A204.1 (cell line): ENCODE results near the gene EML3.
"Not testable (repeated sequence)": the region's sequence is repeated elsewhere in the genome, so short reads cannot be mapped to it uniquely, and the experiment has no call there.

ENCODE experiments used
- FAIRE-seq: peaks from 2 replicates; lab custom pipeline; 2012; peaks lifted over from hg19 to GRCh38; lab: Jason Lieb, UNC

Gene EML3, protein sequence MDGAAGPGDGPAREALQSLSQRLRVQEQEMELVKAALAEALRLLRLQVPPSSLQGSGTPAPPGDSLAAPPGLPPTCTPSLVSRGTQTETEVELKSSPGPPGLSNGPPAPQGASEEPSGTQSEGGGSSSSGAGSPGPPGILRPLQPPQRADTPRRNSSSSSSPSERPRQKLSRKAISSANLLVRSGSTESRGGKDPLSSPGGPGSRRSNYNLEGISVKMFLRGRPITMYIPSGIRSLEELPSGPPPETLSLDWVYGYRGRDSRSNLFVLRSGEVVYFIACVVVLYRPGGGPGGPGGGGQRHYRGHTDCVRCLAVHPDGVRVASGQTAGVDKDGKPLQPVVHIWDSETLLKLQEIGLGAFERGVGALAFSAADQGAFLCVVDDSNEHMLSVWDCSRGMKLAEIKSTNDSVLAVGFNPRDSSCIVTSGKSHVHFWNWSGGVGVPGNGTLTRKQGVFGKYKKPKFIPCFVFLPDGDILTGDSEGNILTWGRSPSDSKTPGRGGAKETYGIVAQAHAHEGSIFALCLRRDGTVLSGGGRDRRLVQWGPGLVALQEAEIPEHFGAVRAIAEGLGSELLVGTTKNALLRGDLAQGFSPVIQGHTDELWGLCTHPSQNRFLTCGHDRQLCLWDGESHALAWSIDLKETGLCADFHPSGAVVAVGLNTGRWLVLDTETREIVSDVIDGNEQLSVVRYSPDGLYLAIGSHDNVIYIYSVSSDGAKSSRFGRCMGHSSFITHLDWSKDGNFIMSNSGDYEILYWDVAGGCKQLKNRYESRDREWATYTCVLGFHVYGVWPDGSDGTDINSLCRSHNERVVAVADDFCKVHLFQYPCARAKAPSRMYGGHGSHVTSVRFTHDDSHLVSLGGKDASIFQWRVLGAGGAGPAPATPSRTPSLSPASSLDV

DNA sequence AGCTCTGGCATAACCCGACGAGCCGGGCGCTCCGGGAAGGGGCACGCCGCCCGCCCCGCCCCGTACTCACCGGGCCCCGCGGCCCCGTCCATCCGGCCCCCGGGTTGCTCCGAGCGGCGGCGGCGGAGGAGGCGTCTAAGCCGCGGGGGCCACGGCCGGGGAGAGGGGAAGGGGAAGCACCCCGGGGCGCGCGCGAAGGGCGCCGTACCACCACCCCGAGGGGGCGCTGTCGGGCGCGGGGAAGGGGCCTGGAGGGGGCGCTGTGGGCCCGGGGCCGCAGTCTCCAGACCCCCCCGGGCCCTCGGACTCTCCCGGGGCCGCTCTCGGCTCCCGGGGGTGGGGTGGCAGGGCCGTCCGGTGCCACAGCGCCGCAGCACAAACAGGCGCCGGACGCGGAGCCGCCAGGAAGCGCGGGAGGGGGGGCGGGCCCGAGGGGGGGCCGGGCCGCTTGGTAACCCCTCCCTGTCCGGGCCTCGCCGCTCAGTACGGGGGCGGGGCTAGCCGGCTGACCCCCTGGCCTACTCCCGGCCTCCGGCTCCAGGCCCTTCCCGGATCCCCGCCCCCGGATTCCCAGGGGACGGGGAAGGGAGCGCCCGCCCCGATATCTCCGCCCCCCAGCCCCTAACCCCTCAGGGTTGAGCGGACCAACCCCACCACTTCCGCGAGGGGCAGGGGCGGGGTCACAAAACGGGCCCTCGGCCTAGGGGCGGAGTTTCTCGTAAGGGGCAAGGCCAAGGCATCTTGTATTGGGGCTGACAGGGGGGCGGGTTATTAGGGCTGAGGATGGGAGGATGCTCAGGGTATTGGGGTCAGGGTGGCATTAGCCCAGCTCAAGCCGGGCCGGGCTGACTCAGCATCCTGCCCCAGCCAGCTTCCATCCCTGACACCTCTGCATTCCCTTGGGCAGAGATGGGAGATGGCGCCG is at the start of gene EML3, which contains the start of gene ROM1:
Gene EML3 (minus strand): TSS at position 410 of the 925 bp plus-strand sequence. CDS start 318 bp downstream, at position 92.
Gene ROM1 (plus strand): TSS at position 892 of the 925 bp plus-strand sequence. CDS start 25 bp downstream, at position 917.
- no peak for FAIRE-seq

DNA sequence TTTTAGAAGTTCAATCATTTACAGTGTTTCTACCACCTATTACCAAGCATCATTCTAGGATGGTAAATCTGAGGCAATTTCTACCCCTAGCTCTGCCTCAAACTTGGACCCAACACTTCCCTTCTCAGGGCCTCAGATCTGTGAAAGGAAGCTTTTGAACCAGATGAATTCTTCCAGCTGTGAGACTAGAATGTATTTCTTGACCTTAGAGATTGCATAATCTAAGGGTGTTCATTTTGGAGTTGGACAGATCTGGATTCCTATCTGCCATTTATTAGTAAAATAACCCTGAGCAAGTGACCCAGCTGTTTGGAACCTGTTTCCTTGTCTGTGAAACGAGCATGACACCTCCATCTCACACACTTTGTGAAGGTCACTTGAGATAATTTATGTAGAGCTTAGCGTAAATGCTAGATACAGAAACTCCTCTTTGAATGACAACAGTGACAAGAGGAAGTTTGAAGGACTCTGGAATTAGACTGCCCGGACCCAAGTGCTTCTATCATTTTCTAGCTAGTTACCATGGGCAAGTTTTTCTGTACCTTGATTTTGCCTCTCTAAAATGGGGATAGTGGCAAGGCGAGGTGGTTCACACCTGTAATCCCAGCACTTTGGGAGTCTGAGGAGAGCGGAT is 44.3 kb upstream of the EML3 start:
- FAIRE-seq = no peak

DNA sequence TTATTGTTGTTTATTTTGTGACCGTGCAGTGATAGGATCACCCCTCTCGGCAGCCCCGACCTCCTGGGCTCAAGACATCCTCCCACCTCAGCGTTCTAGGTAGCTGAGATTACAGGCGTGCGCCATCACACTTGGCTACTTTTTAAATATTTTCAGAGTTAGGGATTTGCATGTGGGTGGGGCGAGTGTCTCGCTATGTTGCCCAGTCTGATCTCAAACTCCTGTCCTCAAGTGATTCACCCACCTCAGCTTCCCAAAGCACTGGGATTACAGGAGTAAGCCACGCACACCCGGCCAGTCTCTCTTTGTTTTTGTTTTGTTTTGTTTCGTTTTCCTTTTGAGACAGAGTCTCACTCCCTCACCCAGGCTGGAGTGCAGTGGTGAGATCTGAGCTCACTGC is 41.7 kb upstream of the EML3 start:
- no peak for FAIRE-seq

DNA sequence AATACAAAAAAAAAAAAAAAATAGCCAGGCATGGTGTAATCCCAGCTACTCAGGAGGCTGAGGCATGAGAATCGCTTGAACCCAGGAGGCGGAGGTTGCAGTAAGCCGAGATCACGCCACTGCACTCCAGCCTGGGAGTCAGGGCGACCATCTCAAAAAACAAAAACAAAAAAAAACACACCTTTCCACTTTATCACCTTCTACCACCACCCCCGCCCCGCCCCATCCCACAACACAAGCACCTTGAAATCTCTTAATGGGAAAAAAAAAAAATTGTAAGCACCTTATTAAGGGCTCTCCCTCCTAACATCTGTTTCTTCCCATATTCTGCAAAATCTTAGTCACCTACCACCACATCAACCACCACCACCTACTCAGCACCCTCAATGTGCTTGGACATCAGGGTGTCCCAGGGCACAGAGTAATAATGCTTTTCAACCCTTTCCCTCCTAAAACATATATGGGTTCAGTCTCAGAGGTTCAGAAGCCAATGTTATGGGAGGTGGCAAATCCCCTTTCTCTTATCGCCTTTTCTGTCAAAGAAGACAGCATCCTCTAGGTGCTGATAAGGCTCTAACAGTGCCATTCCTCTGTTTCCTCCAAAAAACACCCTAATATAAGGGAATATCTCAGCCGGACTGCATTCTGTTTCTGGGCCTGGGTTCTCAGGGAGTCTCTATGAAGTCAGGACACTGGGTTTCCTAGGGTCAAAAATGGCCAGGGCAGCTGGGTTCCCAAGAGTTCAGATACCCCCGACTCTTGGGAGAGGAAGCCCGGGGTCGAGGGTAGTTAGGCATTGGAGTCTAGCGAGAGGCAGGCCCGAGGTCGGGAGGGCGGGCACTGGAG is 39.8 kb upstream of the EML3 start:
- FAIRE-seq = no peak

DNA sequence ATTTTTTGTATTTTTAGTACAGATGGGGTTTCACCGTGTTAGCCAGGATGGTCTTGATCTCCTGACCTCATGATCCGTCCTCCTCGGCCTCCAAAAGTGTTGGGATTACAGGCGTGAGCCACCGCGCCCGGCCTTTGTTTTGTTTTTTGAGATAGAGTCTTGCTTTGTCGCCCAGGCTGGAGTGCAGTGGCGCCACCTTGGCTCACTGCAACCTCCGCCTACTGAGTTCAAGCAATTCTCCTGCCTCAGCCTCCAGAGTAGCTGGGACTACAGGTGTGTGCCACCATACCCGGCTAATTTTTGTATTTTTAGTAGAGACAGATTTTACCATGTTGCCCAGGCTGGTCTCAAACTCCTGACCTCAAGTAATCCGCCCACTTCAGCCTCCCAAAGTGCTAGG is 37.7 kb upstream of the EML3 start:
- not testable (repeated sequence) for FAIRE-seq

DNA sequence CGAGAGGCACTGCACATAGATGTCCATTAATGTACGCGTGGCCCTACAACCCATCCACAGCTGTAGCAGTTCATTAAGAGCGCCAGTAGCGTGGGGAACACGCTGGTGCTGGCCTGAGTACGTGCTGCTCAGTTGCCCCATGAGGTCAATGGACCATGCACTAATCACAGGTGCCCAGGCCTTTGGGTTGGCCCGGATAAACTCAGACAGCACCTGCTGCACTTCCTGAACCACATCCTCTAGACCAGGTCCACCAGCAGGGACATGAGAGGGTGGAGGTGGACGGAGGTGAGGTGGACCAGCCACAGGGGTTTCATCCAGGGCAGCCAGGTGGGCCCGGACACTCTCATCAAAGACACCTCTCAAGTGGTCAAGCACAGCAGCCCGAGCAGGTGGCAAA is 36.9 kb upstream of the EML3 start:
- no peak for FAIRE-seq

DNA sequence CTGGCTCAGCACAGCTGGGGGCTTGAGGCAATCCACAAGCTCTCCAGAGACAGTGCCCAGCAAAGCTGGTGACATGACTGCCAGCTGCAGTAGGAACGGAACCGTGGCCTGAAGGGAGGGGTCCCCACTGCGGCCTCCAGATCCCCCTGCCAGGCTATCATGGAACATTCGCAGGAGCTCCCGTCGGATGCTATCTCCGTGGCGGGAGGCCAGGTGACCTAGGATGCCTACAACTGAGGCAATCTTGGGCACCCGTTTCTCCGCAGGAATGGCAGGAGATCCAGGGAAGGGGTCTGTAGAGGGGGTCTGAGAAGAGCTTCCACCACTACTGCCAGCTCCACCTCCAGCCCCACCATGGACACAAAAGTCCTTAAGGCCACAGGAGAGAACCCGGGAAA is 36.4 kb upstream of the EML3 start:
- FAIRE-seq = no peak

DNA sequence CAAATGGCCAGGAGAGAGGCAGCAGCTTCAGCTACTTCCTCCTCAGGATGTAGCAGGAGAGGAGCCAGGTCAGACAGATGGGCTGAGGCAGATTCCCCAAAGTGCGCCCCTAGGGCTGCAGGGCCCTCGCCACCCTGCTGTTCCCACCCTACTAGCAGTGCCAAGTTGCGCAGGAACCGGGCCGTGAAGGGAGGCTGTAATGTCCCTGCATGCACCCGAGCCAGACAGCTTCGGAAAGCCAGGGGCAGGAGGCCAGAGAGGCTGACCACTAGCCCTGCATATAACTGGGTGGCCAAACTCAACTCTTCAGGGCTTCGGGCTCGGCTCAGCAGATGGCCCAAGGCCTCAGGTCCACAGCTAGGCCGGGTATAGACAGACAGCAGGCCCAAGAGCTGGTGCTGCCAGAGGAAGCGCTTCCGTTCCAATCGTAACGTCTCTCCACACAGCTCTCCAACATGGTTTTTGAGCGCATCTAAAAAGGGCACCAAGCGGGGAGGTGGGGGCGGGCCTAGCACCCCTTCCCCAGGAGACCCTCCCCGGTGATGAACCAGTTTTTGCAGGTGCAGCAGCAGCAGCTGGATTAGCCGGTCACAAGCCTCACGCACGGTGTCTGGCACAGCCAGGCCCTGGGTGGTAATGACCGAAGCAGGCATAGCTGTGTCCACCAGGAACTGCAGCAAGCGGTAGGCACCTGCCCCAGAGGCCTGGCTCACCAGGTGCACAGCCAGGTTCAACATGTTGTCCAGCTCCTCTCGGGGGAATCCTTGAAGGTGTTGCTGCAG is 35.8 kb upstream of the EML3 start:
- FAIRE-seq = no peak

DNA sequence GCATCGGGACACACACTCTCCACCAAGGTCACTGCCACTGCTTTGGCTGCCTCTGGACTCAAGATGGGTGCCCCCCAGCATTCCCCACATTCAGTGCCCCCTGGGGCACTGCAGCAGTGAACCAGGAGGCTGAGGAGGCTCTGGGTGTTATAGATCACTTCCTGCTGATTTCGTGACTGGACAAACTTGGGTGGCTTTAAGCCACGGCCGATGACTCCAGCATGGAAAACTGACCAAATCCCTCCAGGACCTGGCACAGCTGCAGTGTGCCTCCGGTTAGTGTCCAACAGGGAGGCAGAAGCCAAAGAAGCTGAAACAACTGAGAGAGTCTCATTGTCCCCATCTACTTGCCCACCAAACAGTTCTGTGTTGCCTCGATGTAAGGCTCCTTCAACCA is 35.0 kb upstream of the EML3 start:
- no peak for FAIRE-seq

DNA sequence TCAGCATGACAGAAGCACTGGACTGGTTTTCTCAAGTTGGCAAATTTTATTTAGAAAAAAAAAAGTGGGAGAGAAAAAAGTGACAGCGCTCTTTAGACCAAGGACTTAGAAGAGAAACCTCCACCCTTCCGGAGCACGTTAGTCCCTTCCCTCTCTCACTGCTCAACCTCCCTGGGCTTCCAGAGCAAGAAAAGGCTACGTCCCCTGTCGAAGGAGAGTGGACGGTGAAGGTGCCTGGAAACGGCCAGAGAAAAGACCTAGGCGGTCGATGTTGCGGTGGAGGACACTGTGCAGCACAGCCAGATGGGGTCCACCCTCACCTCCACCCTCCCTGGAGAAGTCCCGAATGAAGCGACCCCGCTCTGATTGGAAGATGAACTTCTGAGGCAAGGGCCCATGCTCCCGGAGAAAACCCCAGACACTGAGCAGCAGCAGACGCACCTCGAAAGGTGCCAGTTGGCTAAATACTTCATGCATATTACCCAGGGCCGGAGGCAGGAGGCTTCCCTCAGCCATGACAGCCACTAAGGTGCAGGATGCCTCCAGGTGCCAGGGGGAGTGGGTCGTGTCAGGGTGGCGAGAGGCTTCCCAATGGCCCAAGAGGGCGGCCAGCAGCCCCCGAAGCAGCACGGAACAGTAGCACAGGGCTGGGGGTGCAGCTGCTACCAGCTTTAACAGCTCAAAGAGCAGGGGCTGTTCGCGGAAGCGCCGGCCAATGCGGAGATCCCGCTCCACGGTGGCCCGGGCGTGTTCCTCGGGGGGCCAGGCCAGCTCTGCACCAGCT is 34.4 kb upstream of the EML3 start:
- no peak for FAIRE-seq

DNA sequence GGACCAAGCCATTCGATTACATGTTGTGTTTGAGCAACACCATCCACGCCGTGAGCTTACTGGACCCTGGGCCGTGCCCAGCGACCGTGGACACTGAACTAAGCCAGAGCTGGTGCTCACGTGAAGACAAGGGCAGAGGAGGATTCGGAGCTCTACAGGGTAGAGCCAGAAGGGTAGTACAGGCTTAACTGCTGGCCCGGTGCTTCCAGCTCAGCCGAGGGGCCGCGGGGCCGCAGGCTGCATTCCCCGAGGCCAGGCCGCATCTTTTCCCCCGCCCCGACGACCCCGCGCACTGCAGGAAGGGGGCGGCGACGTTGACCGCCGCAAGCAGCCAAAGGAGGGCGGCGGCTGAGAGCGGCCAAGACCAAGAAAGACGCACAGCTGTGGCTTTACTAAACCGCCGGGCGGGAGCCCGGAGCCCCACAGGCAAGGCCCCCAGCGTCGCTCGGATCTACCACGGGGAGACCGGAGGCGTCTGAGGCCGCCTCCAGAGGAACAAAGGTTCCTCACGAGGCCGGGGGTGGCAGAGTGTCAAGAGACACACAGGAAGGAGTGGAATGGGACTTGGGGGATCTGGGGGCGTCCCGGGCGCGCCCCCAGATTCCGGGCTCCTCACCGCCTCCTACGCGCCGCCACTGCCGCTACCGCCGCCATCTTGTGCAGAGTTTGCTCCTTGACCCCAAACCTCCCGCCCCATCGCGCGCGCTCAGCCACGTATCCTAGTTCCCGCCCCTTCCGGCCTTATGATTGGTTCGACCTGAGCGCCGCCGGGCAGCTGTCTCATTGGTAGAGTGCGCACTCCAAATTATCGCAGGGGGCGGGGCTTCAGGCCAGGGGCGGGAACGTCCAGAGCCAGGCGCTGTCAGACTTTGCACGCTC is 33.6 kb upstream of the EML3 start, which contains the start of gene GANAB:
Gene GANAB (minus strand): TSS at position 668 of the 879 bp plus-strand sequence. CDS start 14 bp downstream, at position 654.
- peak; percentile 95 for FAIRE-seq

DNA sequence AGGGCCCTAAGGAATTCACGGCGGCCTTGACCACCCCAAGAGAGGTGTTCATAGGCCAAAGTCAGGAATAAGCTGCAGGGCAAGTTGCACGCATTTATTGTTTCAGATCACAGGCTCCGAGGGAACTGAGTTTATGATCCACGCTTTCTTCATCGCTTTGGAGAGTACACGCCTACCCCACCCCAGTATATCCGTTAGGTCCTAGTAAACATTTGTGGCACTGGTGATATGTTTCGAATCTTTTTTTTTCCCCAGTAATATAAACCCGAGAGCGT is 33.0 kb upstream of the EML3 start:
- no peak for FAIRE-seq

DNA sequence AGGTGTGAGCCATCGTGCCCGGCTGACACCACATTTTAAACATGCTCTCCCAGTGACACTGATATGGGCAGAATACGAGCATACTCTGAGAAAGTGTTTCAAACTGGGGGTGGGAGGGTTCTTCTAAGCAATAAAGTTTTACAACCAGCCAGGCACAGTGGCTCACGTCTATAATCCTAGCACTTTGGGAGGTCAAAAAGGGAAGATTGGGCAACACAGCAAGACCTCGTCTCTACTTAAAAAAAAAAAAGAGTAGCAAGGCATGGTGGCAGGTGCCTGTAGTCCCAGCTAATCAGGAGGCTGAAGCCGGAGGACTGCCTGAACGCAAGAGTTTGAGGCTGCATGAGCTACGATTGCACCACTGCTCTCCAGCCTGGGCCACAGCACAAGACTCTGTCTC is 31.6 kb upstream of the EML3 start:
- FAIRE-seq = no peak

DNA sequence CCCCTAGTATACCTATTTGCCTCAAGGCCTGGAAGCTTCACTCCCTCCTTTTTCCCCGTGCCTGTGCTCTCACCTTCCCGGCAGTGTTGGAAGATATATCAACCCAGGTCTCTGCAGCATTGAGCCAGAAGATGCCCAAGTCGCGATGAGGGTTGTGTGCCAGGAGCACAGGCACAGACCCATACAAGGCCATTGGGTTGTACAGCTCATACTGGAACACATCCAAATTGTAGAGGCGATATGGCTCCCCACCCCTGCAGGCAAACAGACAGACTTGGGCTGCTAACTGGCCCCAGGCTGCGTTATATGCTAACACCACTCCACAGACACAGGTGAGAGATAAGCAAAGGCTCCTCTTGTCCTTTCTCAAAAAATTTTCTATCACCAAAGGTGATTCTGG is 19.9 kb upstream of the EML3 start:
- no peak for FAIRE-seq

DNA sequence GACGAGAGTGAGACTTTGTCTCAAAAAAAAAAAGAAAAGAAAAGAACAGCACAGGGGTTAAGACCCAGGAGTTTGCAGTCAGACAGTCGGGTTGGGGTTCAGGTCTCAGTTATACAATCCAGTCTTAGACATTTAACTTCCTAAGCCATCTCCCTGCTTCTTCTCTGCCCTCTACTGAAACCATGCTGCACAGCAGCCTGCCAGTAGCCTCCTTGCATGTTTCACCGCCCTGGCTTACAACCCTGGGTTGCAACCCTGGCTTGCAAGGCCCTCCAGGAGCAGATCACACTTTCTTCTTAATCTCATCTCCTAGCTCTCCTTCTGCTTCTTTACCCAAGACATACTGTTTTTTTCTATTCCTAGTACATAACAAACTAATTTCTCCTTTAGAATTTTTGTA is 15.1 kb upstream of the EML3 start:
- no peak for FAIRE-seq

DNA sequence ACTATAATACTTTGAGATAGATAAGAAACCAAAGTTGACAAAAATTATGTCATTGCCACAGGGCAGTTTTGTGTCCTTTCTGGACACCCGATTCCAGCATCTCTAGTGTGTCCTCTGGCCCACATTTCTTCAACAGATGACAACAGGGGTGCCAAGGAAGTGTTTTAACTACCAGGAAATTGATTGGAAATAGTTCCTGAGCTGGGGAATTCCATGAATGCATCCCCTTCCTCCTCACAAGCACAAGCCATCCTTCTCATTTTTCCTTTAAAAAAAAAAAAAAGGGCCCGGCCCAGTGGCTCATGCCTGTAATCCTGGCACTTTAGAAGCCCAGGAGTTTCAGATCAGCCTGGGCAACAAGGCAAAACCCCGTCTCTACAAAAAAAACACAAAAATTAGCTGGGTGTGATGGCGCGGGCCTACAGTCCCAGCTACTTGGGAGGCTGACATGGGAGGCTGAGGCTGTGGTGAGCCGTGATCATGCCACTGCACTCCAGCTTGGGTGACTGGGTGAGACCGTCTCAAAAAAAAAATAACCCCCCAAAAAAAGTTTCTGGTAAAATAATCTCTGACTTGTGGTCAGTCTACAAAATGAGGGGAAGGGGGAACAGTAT is 10.0 kb upstream of the EML3 start:
- no peak for FAIRE-seq

DNA sequence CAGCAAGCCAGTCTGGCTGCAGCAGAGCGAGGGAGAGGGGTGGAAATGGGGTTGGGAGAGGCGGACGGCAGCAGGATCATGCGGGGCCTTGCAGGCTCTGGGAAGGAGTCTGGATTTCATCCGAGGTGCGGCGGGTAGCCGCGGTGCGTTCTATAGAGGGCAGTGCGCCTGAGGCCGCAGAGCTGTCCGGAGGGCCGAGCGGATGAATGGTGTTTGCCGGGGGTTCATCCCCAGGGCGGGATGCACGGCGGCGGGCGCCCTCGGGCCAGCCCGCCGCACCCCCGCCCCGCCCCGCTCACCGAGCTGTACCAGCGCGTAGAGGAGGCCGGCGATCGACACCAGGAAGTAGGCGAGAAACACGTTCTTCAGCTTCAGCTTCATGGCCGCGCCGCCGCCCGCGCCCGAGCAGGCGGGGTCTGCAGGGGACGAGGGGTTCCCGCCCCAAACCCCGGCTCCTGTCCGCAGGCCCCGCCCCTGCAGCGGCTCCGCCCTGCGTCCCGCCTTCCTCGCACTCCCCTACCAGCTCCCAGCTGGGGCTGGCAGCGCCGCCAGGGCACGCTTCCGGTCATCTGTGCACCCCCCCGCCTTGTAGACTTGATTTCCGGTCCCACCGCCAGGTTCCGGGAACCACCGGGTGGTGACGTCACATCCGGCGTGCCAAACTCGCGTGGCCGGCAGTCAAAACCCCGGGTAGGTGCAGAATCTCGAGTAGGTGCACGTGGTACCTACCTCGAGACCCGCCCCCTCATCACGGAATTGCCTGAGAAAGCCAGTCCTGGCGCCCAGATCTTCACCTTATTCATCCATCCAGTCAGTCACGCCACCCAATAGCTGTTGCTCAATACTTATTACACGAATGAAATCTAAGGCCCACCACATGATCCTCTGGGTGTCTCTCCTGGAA is 9.2 kb upstream of the EML3 start, which contains the start of gene B3GAT3:
Gene B3GAT3 (minus strand): TSS at position 420 of the 904 bp plus-strand sequence. CDS start 39 bp downstream, at position 381.
- FAIRE-seq = peak; percentile 55
